SK-N-SH (cell line): ENCODE measurements around the gene RPGR.

ENCODE experiments used
- CHD2 ChIP-seq: fragments of 150-350 bp; IDR thresholded peaks from 2 replicates; pipeline ENCODE4 v1.6.1; 2018; ENCODE audit warnings: low read length; ENCODE audit not compliant: partially characterized antibody
- CTCF ChIP-seq: fragments of 200-600 bp; sonication (generic); IDR thresholded peaks from 2 replicates; pipeline ENCODE4 v1.6.1; 2017; ENCODE audit warnings: antibody characterized with exemption, mild to moderate bottlenecking, moderate library complexity
- NFIC ChIP-seq: IDR thresholded peaks from 2 replicates; pipeline ENCODE4 v1.4.0; 2012; ENCODE audit warnings: borderline replicate concordance
- POLR2AphosphoS5 ChIP-seq: IDR thresholded peaks from 2 replicates; pipeline ENCODE4 v1.6.1; 2012; ENCODE audit warnings: low read depth, low read length
- RFX5 ChIP-seq: IDR thresholded peaks from 2 replicates; pipeline ENCODE4 v1.6.1; 2012; ENCODE audit warnings: mild to moderate bottlenecking, improper control_type of control experiment, low read length
- RXRA ChIP-seq: IDR thresholded peaks from 2 replicates; pipeline ENCODE4 v1.4.0; 2012; ENCODE audit warnings: low read depth, mild to moderate bottlenecking, borderline replicate concordance
- TEAD4 ChIP-seq: IDR thresholded peaks from 2 replicates; pipeline ENCODE4 v1.4.0; 2012; ENCODE audit warnings: mild to moderate bottlenecking, borderline replicate concordance; ENCODE audit not compliant: insufficient read depth
- TF ChIP-seq, protein P1 (sequence below): IDR thresholded peaks from 2 replicates; pipeline ENCODE4 v1.6.1; 2012; ENCODE audit warnings: mild to moderate bottlenecking, low read depth, low read length, moderate library complexity

GRCh38 chrX:38247051-38247450, 80.3 kb downstream of the RPGR start:
- no peak for TF ChIP-seq POLR2AphosphoS5
- no peak for TF ChIP-seq CHD2
- no peak for TF ChIP-seq CTCF
- no peak for TF ChIP-seq RXRA
- TF ChIP-seq NFIC = no peak
- no peak for TF ChIP-seq RFX5
- TF ChIP-seq, protein P1, sequence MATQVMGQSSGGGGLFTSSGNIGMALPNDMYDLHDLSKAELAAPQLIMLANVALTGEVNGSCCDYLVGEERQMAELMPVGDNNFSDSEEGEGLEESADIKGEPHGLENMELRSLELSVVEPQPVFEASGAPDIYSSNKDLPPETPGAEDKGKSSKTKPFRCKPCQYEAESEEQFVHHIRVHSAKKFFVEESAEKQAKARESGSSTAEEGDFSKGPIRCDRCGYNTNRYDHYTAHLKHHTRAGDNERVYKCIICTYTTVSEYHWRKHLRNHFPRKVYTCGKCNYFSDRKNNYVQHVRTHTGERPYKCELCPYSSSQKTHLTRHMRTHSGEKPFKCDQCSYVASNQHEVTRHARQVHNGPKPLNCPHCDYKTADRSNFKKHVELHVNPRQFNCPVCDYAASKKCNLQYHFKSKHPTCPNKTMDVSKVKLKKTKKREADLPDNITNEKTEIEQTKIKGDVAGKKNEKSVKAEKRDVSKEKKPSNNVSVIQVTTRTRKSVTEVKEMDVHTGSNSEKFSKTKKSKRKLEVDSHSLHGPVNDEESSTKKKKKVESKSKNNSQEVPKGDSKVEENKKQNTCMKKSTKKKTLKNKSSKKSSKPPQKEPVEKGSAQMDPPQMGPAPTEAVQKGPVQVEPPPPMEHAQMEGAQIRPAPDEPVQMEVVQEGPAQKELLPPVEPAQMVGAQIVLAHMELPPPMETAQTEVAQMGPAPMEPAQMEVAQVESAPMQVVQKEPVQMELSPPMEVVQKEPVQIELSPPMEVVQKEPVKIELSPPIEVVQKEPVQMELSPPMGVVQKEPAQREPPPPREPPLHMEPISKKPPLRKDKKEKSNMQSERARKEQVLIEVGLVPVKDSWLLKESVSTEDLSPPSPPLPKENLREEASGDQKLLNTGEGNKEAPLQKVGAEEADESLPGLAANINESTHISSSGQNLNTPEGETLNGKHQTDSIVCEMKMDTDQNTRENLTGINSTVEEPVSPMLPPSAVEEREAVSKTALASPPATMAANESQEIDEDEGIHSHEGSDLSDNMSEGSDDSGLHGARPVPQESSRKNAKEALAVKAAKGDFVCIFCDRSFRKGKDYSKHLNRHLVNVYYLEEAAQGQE = no peak
- no peak for TF ChIP-seq TEAD4
